Activated CD8-positive, alpha-beta memory T cell treated with anti-CD3 and anti-CD28 coated beads, Interleukin-2, amount 50 U/mL, for 24 hours (primary cell): ENCODE data around the gene DENND6A.
A peak's percentile ranks its signal among the peaks of the same experiment; 100 is the strongest.
"Not testable (repeated sequence)": the region's sequence is repeated elsewhere in the genome, so short reads cannot be mapped to it uniquely, and the experiment has no call there.

Source experiments
- DNase-seq: peaks from one replicate; pipeline ENCODE4 v3.0.0-alpha.2; 2020; ENCODE audit errors: extremely low read depth

DENND6A gene

GRCh38 chr3:57644740-57645139 is 48.1 kb downstream of the DENND6A start:
- DNase-seq = no peak

GRCh38 chr3:57637391-57637790 is 55.5 kb downstream of the DENND6A start:
- DNase-seq = no peak

- not testable (repeated sequence) for DNase-seq
Observed at GRCh38 chr3:57634259-57634658, 58.6 kb downstream of the DENND6A start.

- no peak for DNase-seq
Observed at GRCh38 chr3:57627976-57628375, 64.9 kb downstream of the DENND6A start.

GRCh38 chr3:57624801-57625200 is 68.1 kb downstream of the DENND6A start:
- no peak for DNase-seq

GRCh38 chr3:57622362-57622761 is 70.5 kb downstream of the DENND6A start:
- no peak for DNase-seq

- no peak for DNase-seq
Observed at GRCh38 chr3:57617739-57618138, 75.1 kb downstream of the DENND6A start.

GRCh38 chr3:57616233-57616632 is 76.6 kb downstream of the DENND6A start:
- DNase-seq = no peak

- DNase-seq = not testable (repeated sequence)
Observed at GRCh38 chr3:57611870-57612269, 81.0 kb downstream of the DENND6A start.

GRCh38 chr3:57605683-57606082 is 87.2 kb downstream of the DENND6A start:
- no peak for DNase-seq

GRCh38 chr3:57604971-57605370 is 87.9 kb downstream of the DENND6A start:
- no peak for DNase-seq

- no peak for DNase-seq
Observed at GRCh38 chr3:57600195-57600594, 92.7 kb downstream of the DENND6A start.

- no peak for DNase-seq
Observed at GRCh38 chr3:57598765-57599360, 94.0 kb downstream of the DENND6A start.

- DNase-seq = peak; percentile 96
Observed at GRCh38 chr3:57597127-57597923, 95.6 kb downstream of the DENND6A start, which contains the start of gene ARF4. Gene ARF4 (minus strand): TSS chr3:57597344. CDS start chr3:57597140, 204 bp downstream.

- DNase-seq = peak; percentile 20
Observed at GRCh38 chr3:57596495-57597126, 96.3 kb downstream of the DENND6A start.

GRCh38 chr3:57594576-57594975 is 98.3 kb downstream of the DENND6A start:
- DNase-seq = no peak

GRCh38 chr3:57594144-57594543 is 98.7 kb downstream of the DENND6A start:
- no peak for DNase-seq

- no peak for DNase-seq
Observed at GRCh38 chr3:57592306-57592705, 100.6 kb downstream of the DENND6A start.

- DNase-seq = no peak
Observed at GRCh38 chr3:57587905-57588304, 105.0 kb downstream of the DENND6A start.

- DNase-seq = no peak
Observed at GRCh38 chr3:57586778-57587177, 106.1 kb downstream of the DENND6A start.

GRCh38 chr3:57583544-57583943 is 109.3 kb downstream of the DENND6A start:
- no peak for DNase-seq

- no peak for DNase-seq
Observed at GRCh38 chr3:57582474-57583168, 110.3 kb downstream of the DENND6A start.
